H9 (cell line): ENCODE results near the gene TRIO. TPM values are rescaled to one million over a fixed set of nuclear protein-coding genes. Genes with fewer than 3 reads are reported as not detected.

Experiments used
- DNase-seq: peaks from one replicate; pipeline ENCODE4 v3.0.0-alpha.2; 2017
- H2AFZ ChIP-seq: one replicate; pipeline ENCODE4 v1.6.1; 2013; ENCODE audit warnings: mild to moderate bottlenecking, low read length, control low read depth, moderate library complexity
- H2AK5ac ChIP-seq: 2 replicates; pipeline ENCODE4 v1.6.1; 2013; ENCODE audit warnings: low read length, control low read depth, mixed read lengths; ENCODE audit not compliant: insufficient read length
- H2BK120ac ChIP-seq: one replicate; pipeline ENCODE4 v1.6.1; 2013; ENCODE audit warnings: low read depth, mild to moderate bottlenecking, low read length, control low read depth, inconsistent platforms; ENCODE audit not compliant: poor library complexity, severe bottlenecking
- H2BK12ac ChIP-seq: 2 replicates; pipeline ENCODE4 v1.6.1; 2013; ENCODE audit warnings: low read length, control low read depth, mixed read lengths, low read depth; ENCODE audit not compliant: insufficient read length
- H2BK15ac ChIP-seq: 2 replicates; pipeline ENCODE4 v1.6.1; 2013; ENCODE audit warnings: low read depth, low read length, control low read depth
- H2BK20ac ChIP-seq: one replicate; pipeline ENCODE4 v1.6.1; 2013; ENCODE audit warnings: low read depth, mild to moderate bottlenecking, low read length, control low read depth, inconsistent platforms; ENCODE audit not compliant: poor library complexity, severe bottlenecking
- H2BK5ac ChIP-seq: 2 replicates; pipeline ENCODE4 v1.6.1; 2013; ENCODE audit warnings: low read length, control low read depth, mixed read lengths; ENCODE audit not compliant: insufficient read length
- H3K14ac ChIP-seq: 2 replicates; pipeline ENCODE4 v1.6.1; 2013; ENCODE audit warnings: low read length, control low read depth; ENCODE audit not compliant: insufficient read depth
- H3K18ac ChIP-seq: 2 replicates; pipeline ENCODE4 v1.6.1; 2013; ENCODE audit warnings: low read depth, mild to moderate bottlenecking, mixed read lengths, low read length, control low read depth; ENCODE audit not compliant: insufficient read length
- H3K23ac ChIP-seq: 2 replicates; pipeline ENCODE4 v1.6.1; 2013; ENCODE audit warnings: low read length, control low read depth, mixed read lengths, low read depth; ENCODE audit not compliant: insufficient read length
- H3K23me2 ChIP-seq: 2 replicates; pipeline ENCODE4 v1.6.1; 2013; ENCODE audit warnings: low read depth, mild to moderate bottlenecking, mixed read lengths, low read length, control low read depth; ENCODE audit not compliant: insufficient read length, poor library complexity, severe bottlenecking
- H3K27ac ChIP-seq: 2 replicates; pipeline ENCODE4 v1.5.1; 2013; ENCODE audit warnings: low read length, control low read depth, mixed read lengths, low read depth; ENCODE audit not compliant: insufficient read length
- H3K27me3 ChIP-seq: 2 replicates; pipeline ENCODE4 v1.6.1; 2013; ENCODE audit warnings: low read length, control low read depth, inconsistent platforms; ENCODE audit not compliant: insufficient read depth
- H3K4ac ChIP-seq: 2 replicates; pipeline ENCODE4 v1.6.1; 2013; ENCODE audit warnings: low read depth, mild to moderate bottlenecking, control low read depth, inconsistent platforms, low read length, moderate library complexity
- H3K4me1 ChIP-seq: 2 replicates; pipeline ENCODE4 v1.6.1; 2013; ENCODE audit warnings: low read length, control low read depth, inconsistent platforms; ENCODE audit not compliant: insufficient read depth
- H3K4me2 ChIP-seq: 2 replicates; pipeline ENCODE4 v1.6.1; 2013; ENCODE audit warnings: low read length, control low read depth, mixed read lengths; ENCODE audit not compliant: insufficient read length, insufficient read depth
- H3K56ac ChIP-seq: 2 replicates; pipeline ENCODE4 v1.6.1; 2013; ENCODE audit warnings: low read depth, mild to moderate bottlenecking, mixed read lengths, low read length, control low read depth; ENCODE audit not compliant: insufficient read length
- H3K79me1 ChIP-seq: 2 replicates; pipeline ENCODE4 v1.6.1; 2013; ENCODE audit warnings: low read depth, mild to moderate bottlenecking, moderate library complexity, low read length, control low read depth, inconsistent platforms; ENCODE audit not compliant: insufficient read depth, poor library complexity, severe bottlenecking
- H3K79me2 ChIP-seq: 2 replicates; pipeline ENCODE4 v1.6.1; 2013; ENCODE audit warnings: low read length, control low read depth, inconsistent platforms; ENCODE audit not compliant: insufficient read depth
- H3K9ac ChIP-seq: 2 replicates; pipeline ENCODE4 v1.6.1; 2013; ENCODE audit warnings: low read length, control low read depth, mixed read lengths; ENCODE audit not compliant: insufficient read length; ENCODE audit errors: extremely low read depth
- H3K9me3 ChIP-seq: one replicate; pipeline ENCODE4 v1.6.1; 2013; ENCODE audit warnings: low read depth, low read length, inconsistent platforms; ENCODE audit not compliant: control insufficient read depth
- H3T11ph ChIP-seq: one replicate; pipeline ENCODE4 v1.6.1; 2013; ENCODE audit warnings: mild to moderate bottlenecking, low read length, control low read depth, inconsistent platforms
- H4K20me1 ChIP-seq: one replicate; pipeline ENCODE4 v1.6.1; 2013; ENCODE audit not compliant: control insufficient read depth, insufficient read length, insufficient read depth
- H4K5ac ChIP-seq: 2 replicates; pipeline ENCODE4 v1.6.1; 2013; ENCODE audit warnings: low read depth, mild to moderate bottlenecking, mixed read lengths, low read length, control low read depth; ENCODE audit not compliant: insufficient read length
- H4K8ac ChIP-seq: replicated peaks from 2 replicates; pipeline ENCODE4 v1.6.1; 2013; ENCODE audit warnings: low read length, control low read depth, mixed read lengths, low read depth; ENCODE audit not compliant: insufficient read length
- H4K91ac ChIP-seq: 2 replicates; pipeline ENCODE4 v1.6.1; 2013; ENCODE audit warnings: low read depth, mild to moderate bottlenecking, moderate library complexity, mixed read lengths, low read length, control low read depth; ENCODE audit not compliant: insufficient read length
- H3K27ac Mint-ChIP-seq, 3 experiments: 2 replicates in 2 of 3; 3 replicates in 1 of 3; pipeline ENCODE4 v1.8.0; 2020 to 2021; ENCODE audit warnings: mixed read lengths in 3 of 3, mild to moderate bottlenecking in 1 of 3, moderate library complexity in 1 of 3
- H3K27me3 Mint-ChIP-seq: 2 replicates; pipeline ENCODE4 v1.8.0; 2021; ENCODE audit warnings: low read depth, mild to moderate bottlenecking, moderate library complexity, mixed read lengths
- H3K36me3 Mint-ChIP-seq, 3 experiments: 2 replicates in 2 of 3; 3 replicates in 1 of 3; pipeline ENCODE4 v1.8.0; 2020 to 2021; ENCODE audit warnings: low read depth in 3 of 3, mixed read lengths in 3 of 3; ENCODE audit not compliant: insufficient read depth in 1 of 3
- H3K4me1 Mint-ChIP-seq, 2 experiments: 2 replicates each; pipeline ENCODE4 v1.8.0; 2020; ENCODE audit warnings: mixed read lengths in 2 of 2
- H3K4me3 Mint-ChIP-seq, 2 experiments: 2 replicates in 1 of 2; 3 replicates in 1 of 2; pipeline ENCODE4 v1.8.0; 2020 to 2021; ENCODE audit warnings: mild to moderate bottlenecking in 2 of 2, mixed read lengths in 2 of 2, moderate library complexity in 1 of 2
- H3K9me3 Mint-ChIP-seq, 2 experiments: 2 replicates in 1 of 2; 3 replicates in 1 of 2; pipeline ENCODE4 v1.8.0; 2020; ENCODE audit warnings: mild to moderate bottlenecking in 2 of 2, mixed read lengths in 2 of 2, moderate library complexity in 1 of 2
- CTCF ChIP-seq: fragments of 200-600 bp; sonication (generic); conservative IDR thresholded peaks from 3 replicates; pipeline ENCODE4 v1.8.0; 2021; ENCODE audit warnings: antibody characterized with exemption, mild to moderate bottlenecking
- WGBS: extraction: QIAGEN DNeasy Blood & Tissue Kit; methylation state at CpG from one replicate; pipeline ENCODE4 v1.1.7; 2013; ENCODE audit warnings: missing lambda C conversion rate, low lambda C conversion rate, mixed read lengths; ENCODE audit not compliant: insufficient read length; ENCODE audit errors: extremely low coverage; 5-methylcytosine and 5-hydroxymethylcytosine counted together
- total RNA-seq: library from RNA; stranded (reverse); gene quantifications from 2 replicates; pipeline ENCODE4 v1.2.1, GENCODE V29; 2021

Gene TRIO
- total RNA-seq, 1 experiment from 2014 or later, result 87.8 TPM

DNA sequence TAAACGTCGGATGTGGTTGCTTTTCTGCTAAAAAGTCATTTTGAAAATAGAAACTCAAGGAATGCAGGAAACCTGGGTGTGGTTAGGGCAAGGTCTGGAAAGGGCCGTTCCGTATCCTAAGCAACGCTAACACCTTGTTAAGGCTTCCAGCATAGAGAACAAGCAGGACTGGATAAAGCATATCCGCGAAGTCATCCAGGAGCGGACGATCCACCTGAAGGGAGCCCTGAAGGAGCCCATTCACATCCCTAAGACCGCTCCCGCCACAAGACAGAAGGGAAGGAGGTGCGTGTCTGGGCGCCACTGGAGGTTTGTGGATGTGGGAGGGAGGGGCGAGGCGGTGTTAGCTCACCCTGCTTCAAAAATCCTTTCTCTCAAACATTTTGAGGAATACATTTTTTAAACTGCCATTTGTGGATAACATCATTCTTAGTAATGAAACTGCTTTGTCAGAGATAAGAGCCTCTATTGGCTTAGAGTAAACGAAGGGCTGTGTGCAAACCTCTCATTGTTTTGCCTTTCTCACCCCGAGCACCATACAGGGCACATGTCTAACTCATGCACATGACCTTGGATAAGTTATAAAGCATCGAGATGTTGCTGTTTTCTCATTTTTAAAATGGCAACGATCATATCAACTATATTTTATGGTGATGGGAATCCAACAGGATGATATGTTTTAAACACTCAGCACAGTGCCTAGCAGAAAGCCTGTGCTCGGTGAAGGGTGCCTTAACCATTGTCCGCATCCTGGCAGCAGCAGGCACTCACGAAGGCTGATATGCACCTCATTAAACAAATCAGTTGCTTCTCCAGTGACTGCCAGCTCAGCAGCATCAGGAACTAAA, 262.8 kb downstream of the TRIO start:
- Histone ChIP-seq H3K79me2 (no peaks in the 10 kb centered on the region), H2AFZ (no peak overlapping the region), H2BK15ac (no peak overlapping the region), H2AK5ac (no peak overlapping the region), H4K8ac (no peak overlapping the region), H3K14ac (no peak overlapping the region), H2BK20ac (no peak overlapping the region), H3K27me3 (no peaks in the 10 kb centered on the region), H3K9ac (no peak overlapping the region), H3K56ac (no peak overlapping the region), H3K9me3 (no peaks in the 10 kb centered on the region), H3K79me1 (no peaks in the 10 kb centered on the region), H4K91ac (no peak overlapping the region), H3K4ac (no peak overlapping the region), H3K27ac (no peak overlapping the region), H3K4me1 (no peaks in the 10 kb centered on the region), H3K23me2 (no peaks in the 10 kb centered on the region), H2BK5ac (no peak overlapping the region), H3K4me2 (no peak overlapping the region), H4K5ac (no peak overlapping the region), H2BK12ac (no peak overlapping the region), H3K18ac (no peak overlapping the region), H2BK120ac (no peak overlapping the region), H3K23ac (no peak overlapping the region), H4K20me1 (no peaks in the 10 kb centered on the region), H3T11ph (no peak overlapping the region)
- no peak overlapping the region for H3K27ac Mint-ChIP-seq
- H3K4me1 Mint-ChIP-seq, result no peaks in the 10 kb centered on the region
- peaks cover 27 to 76% (median 51%) of the 10 kb centered on the region in 3 experiments for H3K36me3 Mint-ChIP-seq
- peaks cover 0 to 7% of the 10 kb centered on the region in 2 experiments; a peak in 1 of 5 replicates for H3K9me3 Mint-ChIP-seq
- no peak overlapping the region for H3K4me3 Mint-ChIP-seq
- DNase-seq, result no peak
- no peaks in the 10 kb centered on the region; the same call in 1 of the 2 replicates for H3K27me3 Mint-ChIP-seq
- TF ChIP-seq CTCF, result no peak
- 100% methylated on average over 2 of the region's 22 CpGs for WGBS
